H9 (cell line): ENCODE data around the gene LGSN. TPM values are rescaled to one million over a fixed set of nuclear protein-coding genes. Genes with fewer than 3 reads are reported as not detected.

Source experiments
- DNase-seq: peaks from one replicate; pipeline ENCODE4 v3.0.0-alpha.2; 2017
- H2AFZ ChIP-seq: one replicate; pipeline ENCODE4 v1.6.1; 2013; ENCODE audit warnings: mild to moderate bottlenecking, low read length, control low read depth, moderate library complexity
- H2AK5ac ChIP-seq: 2 replicates; pipeline ENCODE4 v1.6.1; 2013; ENCODE audit warnings: low read length, control low read depth, mixed read lengths; ENCODE audit not compliant: insufficient read length
- H2BK120ac ChIP-seq: one replicate; pipeline ENCODE4 v1.6.1; 2013; ENCODE audit warnings: low read depth, mild to moderate bottlenecking, low read length, control low read depth, inconsistent platforms; ENCODE audit not compliant: poor library complexity, severe bottlenecking
- H2BK12ac ChIP-seq: 2 replicates; pipeline ENCODE4 v1.6.1; 2013; ENCODE audit warnings: low read length, control low read depth, mixed read lengths, low read depth; ENCODE audit not compliant: insufficient read length
- H2BK15ac ChIP-seq: 2 replicates; pipeline ENCODE4 v1.6.1; 2013; ENCODE audit warnings: low read depth, low read length, control low read depth
- H2BK20ac ChIP-seq: one replicate; pipeline ENCODE4 v1.6.1; 2013; ENCODE audit warnings: low read depth, mild to moderate bottlenecking, low read length, control low read depth, inconsistent platforms; ENCODE audit not compliant: poor library complexity, severe bottlenecking
- H2BK5ac ChIP-seq: 2 replicates; pipeline ENCODE4 v1.6.1; 2013; ENCODE audit warnings: low read length, control low read depth, mixed read lengths; ENCODE audit not compliant: insufficient read length
- H3K14ac ChIP-seq: 2 replicates; pipeline ENCODE4 v1.6.1; 2013; ENCODE audit warnings: low read length, control low read depth; ENCODE audit not compliant: insufficient read depth
- H3K18ac ChIP-seq: 2 replicates; pipeline ENCODE4 v1.6.1; 2013; ENCODE audit warnings: low read depth, mild to moderate bottlenecking, mixed read lengths, low read length, control low read depth; ENCODE audit not compliant: insufficient read length
- H3K23ac ChIP-seq: 2 replicates; pipeline ENCODE4 v1.6.1; 2013; ENCODE audit warnings: low read length, control low read depth, mixed read lengths, low read depth; ENCODE audit not compliant: insufficient read length
- H3K23me2 ChIP-seq: 2 replicates; pipeline ENCODE4 v1.6.1; 2013; ENCODE audit warnings: low read depth, mild to moderate bottlenecking, mixed read lengths, low read length, control low read depth; ENCODE audit not compliant: insufficient read length, poor library complexity, severe bottlenecking
- H3K27ac ChIP-seq: 2 replicates; pipeline ENCODE4 v1.5.1; 2013; ENCODE audit warnings: low read length, control low read depth, mixed read lengths, low read depth; ENCODE audit not compliant: insufficient read length
- H3K27me3 ChIP-seq: 2 replicates; pipeline ENCODE4 v1.6.1; 2013; ENCODE audit warnings: low read length, control low read depth, inconsistent platforms; ENCODE audit not compliant: insufficient read depth
- H3K4ac ChIP-seq: 2 replicates; pipeline ENCODE4 v1.6.1; 2013; ENCODE audit warnings: low read depth, mild to moderate bottlenecking, control low read depth, inconsistent platforms, low read length, moderate library complexity
- H3K4me1 ChIP-seq: 2 replicates; pipeline ENCODE4 v1.6.1; 2013; ENCODE audit warnings: low read length, control low read depth, inconsistent platforms; ENCODE audit not compliant: insufficient read depth
- H3K4me2 ChIP-seq: 2 replicates; pipeline ENCODE4 v1.6.1; 2013; ENCODE audit warnings: low read length, control low read depth, mixed read lengths; ENCODE audit not compliant: insufficient read length, insufficient read depth
- H3K56ac ChIP-seq: 2 replicates; pipeline ENCODE4 v1.6.1; 2013; ENCODE audit warnings: low read depth, mild to moderate bottlenecking, mixed read lengths, low read length, control low read depth; ENCODE audit not compliant: insufficient read length
- H3K79me1 ChIP-seq: 2 replicates; pipeline ENCODE4 v1.6.1; 2013; ENCODE audit warnings: low read depth, mild to moderate bottlenecking, moderate library complexity, low read length, control low read depth, inconsistent platforms; ENCODE audit not compliant: insufficient read depth, poor library complexity, severe bottlenecking
- H3K79me2 ChIP-seq: 2 replicates; pipeline ENCODE4 v1.6.1; 2013; ENCODE audit warnings: low read length, control low read depth, inconsistent platforms; ENCODE audit not compliant: insufficient read depth
- H3K9ac ChIP-seq: 2 replicates; pipeline ENCODE4 v1.6.1; 2013; ENCODE audit warnings: low read length, control low read depth, mixed read lengths; ENCODE audit not compliant: insufficient read length; ENCODE audit errors: extremely low read depth
- H3K9me3 ChIP-seq: one replicate; pipeline ENCODE4 v1.6.1; 2013; ENCODE audit warnings: low read depth, low read length, inconsistent platforms; ENCODE audit not compliant: control insufficient read depth
- H3T11ph ChIP-seq: one replicate; pipeline ENCODE4 v1.6.1; 2013; ENCODE audit warnings: mild to moderate bottlenecking, low read length, control low read depth, inconsistent platforms
- H4K20me1 ChIP-seq: one replicate; pipeline ENCODE4 v1.6.1; 2013; ENCODE audit not compliant: control insufficient read depth, insufficient read length, insufficient read depth
- H4K5ac ChIP-seq: 2 replicates; pipeline ENCODE4 v1.6.1; 2013; ENCODE audit warnings: low read depth, mild to moderate bottlenecking, mixed read lengths, low read length, control low read depth; ENCODE audit not compliant: insufficient read length
- H4K8ac ChIP-seq: replicated peaks from 2 replicates; pipeline ENCODE4 v1.6.1; 2013; ENCODE audit warnings: low read length, control low read depth, mixed read lengths, low read depth; ENCODE audit not compliant: insufficient read length
- H4K91ac ChIP-seq: 2 replicates; pipeline ENCODE4 v1.6.1; 2013; ENCODE audit warnings: low read depth, mild to moderate bottlenecking, moderate library complexity, mixed read lengths, low read length, control low read depth; ENCODE audit not compliant: insufficient read length
- H3K27ac Mint-ChIP-seq, 3 experiments: 2 replicates in 2 of 3; 3 replicates in 1 of 3; pipeline ENCODE4 v1.8.0; 2020 to 2021; ENCODE audit warnings: mixed read lengths in 3 of 3, mild to moderate bottlenecking in 1 of 3, moderate library complexity in 1 of 3
- H3K27me3 Mint-ChIP-seq: 2 replicates; pipeline ENCODE4 v1.8.0; 2021; ENCODE audit warnings: low read depth, mild to moderate bottlenecking, moderate library complexity, mixed read lengths
- H3K36me3 Mint-ChIP-seq, 3 experiments: 2 replicates in 2 of 3; 3 replicates in 1 of 3; pipeline ENCODE4 v1.8.0; 2020 to 2021; ENCODE audit warnings: low read depth in 3 of 3, mixed read lengths in 3 of 3; ENCODE audit not compliant: insufficient read depth in 1 of 3
- H3K4me1 Mint-ChIP-seq, 2 experiments: 2 replicates each; pipeline ENCODE4 v1.8.0; 2020; ENCODE audit warnings: mixed read lengths in 2 of 2
- H3K4me3 Mint-ChIP-seq, 2 experiments: 2 replicates in 1 of 2; 3 replicates in 1 of 2; pipeline ENCODE4 v1.8.0; 2020 to 2021; ENCODE audit warnings: mild to moderate bottlenecking in 2 of 2, mixed read lengths in 2 of 2, moderate library complexity in 1 of 2
- H3K9me3 Mint-ChIP-seq, 2 experiments: 2 replicates in 1 of 2; 3 replicates in 1 of 2; pipeline ENCODE4 v1.8.0; 2020; ENCODE audit warnings: mild to moderate bottlenecking in 2 of 2, mixed read lengths in 2 of 2, moderate library complexity in 1 of 2
- CTCF ChIP-seq: fragments of 200-600 bp; sonication (generic); conservative IDR thresholded peaks from 3 replicates; pipeline ENCODE4 v1.8.0; 2021; ENCODE audit warnings: antibody characterized with exemption, mild to moderate bottlenecking
- WGBS: extraction: QIAGEN DNeasy Blood & Tissue Kit; methylation state at CpG from one replicate; pipeline ENCODE4 v1.1.7; 2013; ENCODE audit warnings: missing lambda C conversion rate, low lambda C conversion rate, mixed read lengths; ENCODE audit not compliant: insufficient read length; ENCODE audit errors: extremely low coverage; 5-methylcytosine and 5-hydroxymethylcytosine counted together
- total RNA-seq: library from RNA; stranded (reverse); gene quantifications from 2 replicates; pipeline ENCODE4 v1.2.1, GENCODE V29; 2021

LGSN gene
- total RNA-seq, 1 experiment from 2014 or later, result 0.13 TPM

DNA sequence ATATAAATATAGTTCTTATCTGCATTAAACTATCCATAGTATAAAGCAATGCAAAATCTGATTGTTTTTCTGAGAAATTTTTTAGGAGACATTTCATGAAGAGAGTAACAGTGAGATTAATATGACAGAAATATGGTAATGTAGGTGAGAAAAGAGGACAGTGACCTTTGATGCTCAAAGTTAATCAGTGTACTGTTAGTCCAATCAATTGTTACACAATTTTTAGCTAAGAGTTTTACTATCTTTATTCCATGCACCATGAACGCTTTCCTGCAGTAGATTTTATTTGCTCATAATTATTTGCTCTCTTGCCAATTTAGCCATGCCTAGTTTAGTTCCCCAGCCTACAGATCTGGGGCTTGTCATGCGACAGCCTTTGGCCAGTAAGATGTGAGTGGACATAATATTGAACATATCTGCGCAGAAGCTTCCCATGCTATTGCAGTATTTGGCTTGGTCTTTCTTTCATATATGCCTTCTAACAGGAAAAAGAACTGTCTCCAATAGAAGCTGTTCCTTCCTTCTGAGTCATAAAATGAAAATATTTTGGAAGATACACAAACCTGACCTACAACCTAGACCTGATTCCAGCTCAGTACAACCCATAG is 69.8 kb downstream of the LGSN start:
- Histone ChIP-seq H2AK5ac (no peak overlapping the region), H2BK120ac (no peak overlapping the region), H3K27ac (no peak overlapping the region), H3K18ac (no peak overlapping the region), H3K27me3 (no peaks in the 10 kb centered on the region), H2AFZ (no peak overlapping the region), H2BK5ac (no peak overlapping the region), H3K4me1 (no peaks in the 10 kb centered on the region), H4K91ac (no peak overlapping the region), H4K8ac (no peak overlapping the region), H3K4me2 (no peak overlapping the region), H2BK15ac (no peak overlapping the region), H2BK20ac (no peak overlapping the region), H3K9ac (no peak overlapping the region), H3K79me1 (no peaks in the 10 kb centered on the region), H4K20me1 (no peaks in the 10 kb centered on the region), H3K23me2 (no peaks in the 10 kb centered on the region), H3K23ac (no peak overlapping the region), H2BK12ac (no peak overlapping the region), H3K9me3 (no peaks in the 10 kb centered on the region), H4K5ac (no peak overlapping the region), H3K79me2 (no peaks in the 10 kb centered on the region), H3K56ac (no peak overlapping the region), H3T11ph (no peak overlapping the region), H3K14ac (no peak overlapping the region), H3K4ac (no peak overlapping the region)
- TF ChIP-seq CTCF, result no peak
- DNase-seq, result no peak
- no CpG with 5 or more reads among the region's 3 CpGs for WGBS
- H3K27me3 Mint-ChIP-seq, result no peaks in the 10 kb centered on the region
- H3K4me3 Mint-ChIP-seq, result no peak overlapping the region
- peaks cover 2 to 3% of the 10 kb centered on the region in 2 experiments; a peak in 3 of 5 replicates for H3K9me3 Mint-ChIP-seq
- 0 out of 7 replicates have a peak, but pooled peaks cover 0 to 5% (median 0%) of the 10 kb centered on the region in 3 experiments for H3K36me3 Mint-ChIP-seq
- H3K27ac Mint-ChIP-seq, result no peak overlapping the region
- no peaks in the 10 kb centered on the region for H3K4me1 Mint-ChIP-seq
